GM19455 (cell line): Measurements from ENCODE around the gene MYH10.

Source experiments
- ATAC-seq: cut with Tn5 transposase; IDR thresholded peaks from one replicate; pipeline ENCODE4 v1.9.1; 2021; ENCODE audit not compliant: unreplicated experiment

Gene MYH10

DNA sequence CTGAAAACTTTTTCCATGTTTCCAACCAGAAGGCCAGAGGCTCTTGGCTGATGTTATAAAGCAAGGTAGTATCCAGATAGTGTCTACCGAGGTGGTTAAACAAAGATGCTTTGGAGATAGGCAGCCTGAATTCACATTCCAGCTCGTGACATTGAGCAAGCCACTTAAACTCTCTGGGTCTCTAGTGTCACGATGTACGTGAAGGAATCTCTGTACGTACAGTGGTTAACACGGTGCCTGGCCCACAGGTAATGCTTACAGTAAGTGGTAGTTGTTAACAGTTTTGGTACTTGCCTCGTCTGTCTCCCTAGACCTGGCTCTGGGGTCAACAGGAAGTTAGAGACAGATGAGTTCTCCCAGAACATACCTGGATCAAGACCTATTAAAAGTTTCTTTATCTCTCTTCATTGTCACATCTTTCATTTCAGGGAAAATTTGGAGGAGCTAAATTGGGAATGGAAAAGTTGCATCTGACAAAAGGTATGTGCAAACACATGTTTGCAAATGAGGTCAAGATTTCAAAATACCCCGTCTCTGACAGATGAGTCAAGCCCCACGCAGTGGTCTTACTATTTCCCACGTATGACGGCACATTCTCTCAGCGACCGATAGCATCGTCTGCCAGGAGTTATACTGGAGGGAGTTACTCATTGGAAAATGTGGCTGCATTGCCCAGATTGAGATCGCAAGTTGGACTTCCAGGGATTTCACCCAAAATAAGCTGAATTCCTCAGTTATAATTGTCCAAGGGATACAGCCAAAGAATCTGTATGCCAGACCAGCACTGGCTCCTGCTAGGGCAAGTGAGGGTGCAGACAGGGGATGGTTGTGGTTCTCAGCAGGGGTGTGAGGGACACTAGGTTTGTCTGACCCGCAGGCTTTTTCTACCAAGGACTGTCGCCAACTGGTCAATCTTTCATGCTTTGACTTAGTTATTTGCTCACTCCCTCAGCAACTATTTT is 18.9 kb upstream of the MYH10 start:
- ATAC-seq, result no peak

- ATAC-seq, result no peak
These were observed 17.4 kb upstream of the MYH10 start for GRCh38 chr17:8647956-8648355.

DNA sequence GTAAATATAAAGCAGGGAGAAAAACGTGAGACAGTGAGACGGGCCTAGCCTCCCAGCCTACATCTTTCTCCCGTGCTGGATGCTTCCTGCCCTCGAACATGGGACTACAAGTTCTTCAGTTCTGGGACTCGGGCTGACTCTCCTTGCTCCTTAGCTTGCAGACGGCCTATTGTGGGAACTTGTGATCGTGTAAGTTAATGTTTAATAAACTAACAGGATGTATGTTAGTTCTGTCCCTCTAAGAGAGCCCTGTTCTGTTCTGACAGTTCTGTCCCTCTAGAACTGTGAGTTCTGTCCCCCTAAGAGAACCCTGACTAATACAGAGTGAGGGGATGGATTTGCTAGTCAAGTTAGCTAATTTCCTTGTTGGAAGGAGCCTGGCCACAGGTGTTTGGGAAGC is 16.7 kb upstream of the MYH10 start:
- ATAC-seq, result no peak

DNA sequence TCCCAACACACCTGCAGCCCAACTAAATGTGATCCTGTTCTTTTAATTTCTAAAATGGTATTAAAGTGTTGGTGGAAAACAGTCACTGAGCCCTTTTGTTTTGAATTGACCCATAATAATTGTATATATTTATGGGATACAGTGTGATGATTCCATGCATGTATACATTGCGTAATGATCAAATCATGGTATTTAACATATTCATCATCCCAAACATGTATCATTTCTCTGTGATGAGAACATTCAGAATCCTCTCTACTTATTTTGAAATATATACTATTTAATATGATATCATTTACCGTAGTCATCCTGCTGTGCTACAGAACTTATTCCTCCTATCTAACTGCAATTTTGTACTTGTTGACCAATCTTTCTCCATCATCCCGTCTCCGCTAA is 14.0 kb upstream of the MYH10 start:
- no peak for ATAC-seq

GRCh38 chr17:8643855-8644506 is 13.5 kb upstream of the MYH10 start:
- no peak for ATAC-seq

- no peak for ATAC-seq
These were observed 9.2 kb upstream of the MYH10 start for GRCh38 chr17:8639709-8640108.

DNA sequence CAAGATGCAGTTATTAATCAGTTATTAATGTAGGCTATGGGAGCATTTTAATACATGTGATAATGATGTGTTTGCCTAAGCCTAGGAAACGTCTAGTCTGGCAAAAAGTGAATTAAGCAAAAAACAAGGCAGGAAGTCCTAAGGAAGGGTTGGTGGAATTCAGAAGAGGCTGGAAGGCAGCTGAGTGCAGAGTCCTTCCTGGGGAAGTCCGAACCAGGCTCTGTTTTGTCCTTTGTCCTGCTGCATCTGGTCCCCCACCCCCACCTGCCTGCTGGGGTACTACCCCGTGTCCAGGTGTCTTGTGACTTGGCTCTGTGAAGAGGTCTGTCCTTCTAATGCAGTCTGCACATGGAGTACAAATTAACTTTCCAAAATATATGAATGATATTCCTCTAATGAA is 1.5 kb upstream of the MYH10 start:
- ATAC-seq, result no peak

DNA sequence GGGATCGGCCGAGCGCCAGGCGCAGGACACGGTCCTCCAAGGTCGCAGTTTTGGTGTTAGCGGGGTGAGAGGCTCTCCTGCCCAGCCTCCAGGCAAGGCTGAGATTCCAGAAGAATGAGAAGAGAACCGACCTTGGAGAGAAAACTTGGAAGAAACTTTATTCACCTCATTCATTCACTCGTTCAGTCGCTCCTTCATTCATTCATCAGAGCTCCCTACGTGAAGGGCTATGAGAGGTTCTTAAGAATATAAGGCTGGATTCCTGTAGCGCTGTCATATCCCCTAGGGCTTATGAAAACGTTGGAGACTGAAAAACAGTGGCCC is 991 bp upstream of the MYH10 start:
- ATAC-seq, result no peak

- peak; percentile 98 for ATAC-seq
These were observed 453 bp upstream of the MYH10 start for GRCh38 chr17:8630802-8631553.

DNA sequence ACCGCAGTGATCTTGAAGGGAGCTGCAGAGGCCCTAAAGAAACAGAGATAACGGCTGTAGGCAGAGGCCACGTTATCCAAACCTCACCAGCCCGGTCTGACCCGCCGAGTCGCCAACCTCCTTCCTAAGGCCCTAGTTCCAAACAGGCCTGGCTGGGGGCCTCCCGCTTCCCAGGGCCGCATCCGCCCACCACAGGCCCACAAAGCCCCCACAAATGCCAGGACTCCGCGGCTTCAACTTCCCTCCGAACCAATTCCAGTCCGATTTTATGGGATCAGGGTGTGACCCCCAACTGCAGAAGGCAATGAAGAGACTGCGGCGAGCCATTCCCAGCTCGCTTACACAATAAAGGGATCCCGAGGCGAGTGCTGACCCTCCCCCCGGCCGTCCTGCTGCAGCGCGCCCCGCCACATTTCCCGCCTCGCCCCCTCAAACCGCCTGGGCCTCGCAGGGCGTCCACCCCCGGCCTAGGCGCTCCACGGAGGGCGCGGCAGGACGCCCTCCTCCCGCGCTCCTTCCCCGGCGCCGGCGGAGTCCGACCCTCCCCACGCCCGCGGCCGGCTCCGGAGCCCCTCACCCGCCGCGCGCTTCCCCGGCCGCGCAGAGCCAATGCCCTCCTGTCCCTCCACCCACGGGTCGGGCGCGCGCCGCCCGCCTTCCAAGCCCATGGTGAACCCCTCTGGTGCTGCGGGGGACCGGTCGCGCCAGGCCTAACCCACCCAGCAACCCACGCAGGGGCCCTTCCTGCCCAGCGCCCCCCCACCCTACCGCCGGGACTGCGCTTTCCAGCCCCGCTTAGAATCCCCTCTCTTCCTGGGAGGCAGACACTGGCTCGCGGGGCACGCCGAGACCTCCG is 926 bp downstream of the MYH10 start:
- ATAC-seq, result no peak

GRCh38 chr17:8628609-8629169 is 1.8 kb downstream of the MYH10 start:
- no peak for ATAC-seq

- ATAC-seq, result no peak
These were observed 2.4 kb downstream of the MYH10 start for GRCh38 chr17:8628172-8628571.

DNA sequence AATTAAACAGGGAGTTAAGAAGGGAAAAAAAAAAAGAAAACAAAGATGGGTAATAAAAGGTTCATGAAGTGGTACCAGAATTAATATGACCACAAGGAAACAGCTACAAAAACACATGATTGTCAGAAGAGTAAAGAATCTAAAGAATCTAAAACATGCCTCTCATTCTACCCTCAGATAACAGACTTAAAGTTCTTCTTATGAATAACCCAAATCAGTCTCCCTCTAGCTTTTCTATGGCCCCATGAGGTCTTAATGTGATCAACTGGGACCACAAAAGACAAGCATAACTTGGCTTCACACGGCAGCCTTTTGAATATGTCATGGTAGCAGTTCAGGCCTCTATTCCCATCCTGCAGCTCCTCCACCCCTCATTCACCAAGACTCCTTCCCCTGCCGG is 6.9 kb downstream of the MYH10 start:
- no peak for ATAC-seq

DNA sequence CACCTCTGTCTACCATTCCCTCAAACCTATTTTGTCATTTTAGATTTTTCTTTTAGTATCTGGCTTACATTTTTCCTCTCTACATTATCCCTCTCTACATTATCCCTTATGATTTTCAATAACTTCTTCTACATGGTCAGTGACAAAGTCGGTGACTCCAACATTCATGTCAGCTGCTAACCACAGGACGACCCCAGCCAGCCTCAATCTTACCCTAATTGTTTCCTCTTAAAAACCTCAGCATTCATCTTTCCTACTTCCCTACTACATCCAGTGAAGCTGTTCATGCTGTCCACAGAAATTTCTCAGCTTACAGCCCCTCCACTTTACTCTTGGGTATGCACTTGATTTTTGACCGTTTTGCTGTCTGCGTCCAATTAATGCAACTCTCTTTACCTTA is 8.3 kb downstream of the MYH10 start:
- ATAC-seq, result no peak

GRCh38 chr17:8621585-8621984 is 8.9 kb downstream of the MYH10 start:
- ATAC-seq, result no peak

GRCh38 chr17:8619294-8619693 is 11.2 kb downstream of the MYH10 start:
- ATAC-seq, result no peak

GRCh38 chr17:8618825-8619224 is 11.7 kb downstream of the MYH10 start:
- ATAC-seq, result no peak

GRCh38 chr17:8614988-8615387 is 15.5 kb downstream of the MYH10 start:
- no peak for ATAC-seq

- ATAC-seq, result no peak
These were observed 18.8 kb downstream of the MYH10 start for GRCh38 chr17:8611619-8612298.

- ATAC-seq, result no peak
These were observed 19.4 kb downstream of the MYH10 start for GRCh38 chr17:8611137-8611536.
